GM21529 (cell line): ENCODE data around the gene ARHGEF26.

ENCODE experiments used
- ATAC-seq: cut with Tn5 transposase; IDR thresholded peaks from one replicate; pipeline ENCODE4 v1.9.1; 2021; ENCODE audit not compliant: unreplicated experiment

Gene ARHGEF26

DNA sequence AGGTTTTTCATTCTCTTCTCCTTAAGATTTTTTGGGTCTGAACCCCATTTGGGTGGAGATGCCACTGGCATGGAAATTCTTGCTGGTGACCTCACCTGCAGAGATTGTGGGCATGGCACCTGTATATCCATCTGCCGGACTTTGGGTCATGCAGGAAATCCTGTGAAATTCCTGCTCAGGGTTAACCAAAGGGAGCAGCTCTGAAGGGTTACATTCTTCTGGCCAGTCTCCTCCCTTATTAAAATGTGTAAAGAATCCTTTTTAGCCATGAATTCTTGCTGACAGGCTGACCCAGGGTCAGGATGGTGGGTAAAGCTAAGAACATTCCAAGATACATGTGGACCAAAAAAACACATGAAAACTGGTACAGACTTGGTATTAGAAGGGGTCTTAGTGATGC lies 27.4 kb downstream of the ARHGEF26 start:
- ATAC-seq = no peak

DNA sequence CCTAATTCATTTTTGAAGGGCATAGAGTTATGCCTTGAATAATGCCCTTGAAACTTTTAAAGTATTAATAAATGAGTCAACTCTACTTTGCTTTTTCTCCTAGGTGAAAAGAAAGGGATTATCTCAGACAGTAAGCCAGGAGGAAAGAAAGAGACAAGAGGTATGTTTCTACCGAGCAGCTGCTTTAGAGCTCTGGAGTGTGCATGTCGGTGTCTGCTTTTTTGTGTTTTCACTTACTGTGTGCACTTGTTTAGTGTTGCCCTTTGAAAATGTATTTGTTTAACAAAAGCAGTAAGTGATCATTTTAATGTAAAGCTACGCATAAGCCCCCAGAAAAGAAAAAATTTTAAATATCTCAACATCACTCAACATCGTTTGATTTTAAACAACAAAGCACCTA lies 28.1 kb downstream of the ARHGEF26 start:
- ATAC-seq = no peak

DNA sequence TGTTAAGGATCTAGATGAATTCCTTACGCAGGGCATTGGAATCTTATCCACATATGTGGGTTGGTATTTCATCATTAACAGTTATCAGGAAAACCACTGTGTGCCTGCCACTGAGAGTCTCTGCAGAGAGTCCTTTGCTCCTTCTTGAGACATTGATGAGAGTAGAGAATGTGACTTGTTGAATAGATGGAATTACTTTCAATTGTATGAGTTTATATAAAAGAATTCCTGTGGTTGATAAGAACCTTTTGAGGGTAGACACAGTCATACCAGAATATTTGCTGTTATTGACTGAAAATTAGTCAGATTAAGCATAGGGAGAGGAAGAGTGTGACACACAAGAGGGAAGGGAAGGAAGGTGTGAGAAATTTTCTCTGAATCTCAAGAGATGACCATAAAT lies 30.8 kb downstream of the ARHGEF26 start:
- ATAC-seq = no peak

DNA sequence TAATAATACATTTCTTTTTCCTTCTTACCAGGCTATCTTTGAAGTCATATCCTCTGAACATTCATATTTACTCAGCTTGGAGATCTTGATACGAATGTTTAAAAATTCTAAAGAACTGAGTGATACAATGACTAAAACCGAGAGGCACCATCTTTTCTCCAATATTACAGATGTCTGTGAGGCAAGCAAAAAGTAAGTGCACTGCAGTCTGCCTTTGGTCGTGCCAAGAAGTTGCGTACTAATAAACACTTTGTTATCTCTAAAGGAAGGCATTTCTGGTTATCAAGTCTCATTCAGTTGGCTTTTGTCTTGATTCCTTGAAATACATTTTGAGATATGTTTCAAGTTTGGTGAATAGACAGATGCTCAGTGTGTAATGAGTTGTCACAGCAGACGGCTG lies 31.6 kb downstream of the ARHGEF26 start:
- no peak for ATAC-seq

DNA sequence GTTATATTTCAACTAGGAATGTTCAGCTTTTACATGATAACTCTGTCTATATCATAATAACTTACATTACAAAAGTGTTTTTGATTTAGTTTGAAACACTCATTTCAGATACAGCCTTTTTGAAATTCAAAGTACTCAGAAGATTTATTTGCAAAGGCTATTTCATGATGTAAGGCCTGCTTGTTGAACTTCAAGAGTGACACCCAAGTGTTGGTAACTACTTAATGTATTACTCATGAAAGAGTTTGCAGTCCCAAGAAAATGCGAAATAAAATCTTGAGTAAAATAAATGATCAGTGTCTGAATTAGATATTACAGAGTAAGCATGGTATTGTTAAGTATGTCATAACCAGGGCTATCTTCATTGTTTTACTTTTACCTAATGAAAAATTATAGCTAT lies 35.3 kb downstream of the ARHGEF26 start:
- no peak for ATAC-seq

DNA sequence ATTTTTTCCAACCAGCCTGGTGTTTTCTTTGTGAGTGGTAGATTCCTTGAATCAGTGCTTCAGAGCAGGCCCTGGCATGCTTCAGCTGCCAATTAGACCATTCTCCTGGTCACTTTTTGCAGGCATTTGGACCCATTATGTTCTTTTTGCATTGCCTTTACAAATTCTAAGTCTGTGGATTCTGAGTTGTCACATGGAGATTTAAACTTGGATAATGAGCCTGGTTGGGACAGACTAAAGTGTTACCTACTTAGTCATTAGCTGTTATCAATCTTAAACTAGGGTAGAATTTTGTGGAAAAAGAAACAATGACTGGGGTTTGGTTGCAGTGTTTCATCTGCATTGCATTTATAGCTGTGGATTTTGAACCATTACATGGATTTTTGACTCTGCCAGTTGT lies 40.6 kb downstream of the ARHGEF26 start:
- no peak for ATAC-seq

DNA sequence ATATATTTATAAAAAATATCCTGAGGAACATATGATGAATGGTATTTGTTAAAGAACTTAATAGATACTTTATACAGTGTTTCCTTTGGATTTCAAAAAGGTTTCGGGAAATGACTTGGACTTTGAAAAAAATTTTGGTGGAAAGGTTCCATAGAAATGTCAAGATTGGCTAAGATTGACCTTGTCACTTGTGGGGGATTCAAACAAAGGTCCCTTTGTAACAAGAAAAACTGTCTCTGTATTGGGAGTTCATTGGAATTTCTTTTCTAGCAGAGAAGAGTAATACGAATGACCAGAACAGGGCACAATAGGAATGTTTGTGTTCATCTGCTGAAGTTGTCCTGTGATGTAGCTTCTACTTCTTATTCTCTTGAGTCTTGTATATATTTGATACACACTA lies 43.2 kb downstream of the ARHGEF26 start:
- ATAC-seq = no peak

DNA sequence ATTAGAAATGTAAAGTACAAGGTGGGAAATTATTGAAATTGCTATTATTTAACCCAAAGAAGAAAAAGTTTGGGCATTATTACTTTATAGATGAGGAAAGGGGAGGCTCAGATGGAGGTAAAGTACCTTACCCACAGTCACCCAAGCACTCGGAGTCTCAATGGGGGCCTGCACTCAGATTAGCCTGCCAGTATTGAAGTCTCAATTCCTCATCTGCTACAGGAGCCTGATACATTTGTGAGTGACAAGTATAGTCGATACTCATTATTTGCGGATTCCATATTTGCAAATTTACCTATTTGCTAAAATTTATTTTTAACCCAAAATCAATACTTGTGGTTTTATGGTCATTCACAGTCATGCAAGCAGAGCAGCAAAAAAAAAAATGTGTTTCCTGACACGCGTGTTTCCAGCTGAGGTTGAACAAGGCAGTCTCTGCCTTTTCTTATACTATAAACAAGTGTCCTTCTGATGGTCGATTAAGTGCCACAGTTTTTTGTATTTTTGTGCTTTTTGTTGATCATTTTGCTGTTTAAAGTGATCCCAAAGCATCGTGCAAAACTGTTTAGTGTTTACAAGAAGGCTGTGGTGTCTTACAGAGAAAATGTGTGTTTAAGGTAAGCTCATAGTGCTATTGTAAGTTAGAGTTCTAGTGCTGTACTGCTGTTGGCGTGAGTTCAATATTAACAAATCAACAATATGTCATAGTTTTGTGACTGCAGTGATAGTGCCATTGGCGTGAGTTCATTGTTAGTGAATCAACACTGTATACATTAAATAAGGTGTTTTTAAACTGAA lies 48.0 kb downstream of the ARHGEF26 start:
- no peak for ATAC-seq

DNA sequence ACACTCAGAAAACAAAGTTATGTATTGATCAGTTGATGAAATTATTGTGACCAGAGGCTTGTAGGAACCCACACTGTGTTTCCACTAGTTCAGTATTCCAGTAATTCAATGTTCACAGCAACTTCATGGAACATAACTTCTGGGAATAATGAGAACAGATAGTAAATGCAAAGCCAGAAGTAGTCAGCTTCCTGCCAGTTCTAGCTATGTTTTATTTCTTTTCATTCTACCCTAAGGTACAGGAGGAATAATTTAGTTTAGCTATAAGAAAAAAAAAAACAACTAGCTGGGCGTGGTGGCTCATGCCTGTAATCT lies 48.6 kb downstream of the ARHGEF26 start:
- no peak for ATAC-seq

DNA sequence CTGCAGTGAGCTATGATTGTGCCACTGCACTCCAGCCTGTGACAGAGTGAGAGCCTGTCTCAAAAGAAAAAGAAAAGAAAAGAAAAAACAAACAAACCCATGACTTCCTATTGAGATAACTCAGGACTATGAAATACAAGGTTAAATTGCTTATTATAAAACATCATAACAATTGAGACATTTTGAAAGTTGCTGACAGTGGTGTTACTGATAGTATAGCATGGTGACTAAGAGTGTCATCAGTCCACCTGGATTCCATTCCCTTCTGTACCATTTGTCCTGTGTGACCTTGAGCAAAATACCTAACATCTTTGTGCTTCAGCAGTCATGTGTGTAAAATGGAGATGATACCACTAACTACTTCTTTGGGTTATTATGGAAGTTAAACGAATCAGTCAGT lies 49.1 kb downstream of the ARHGEF26 start:
- ATAC-seq = no peak

DNA sequence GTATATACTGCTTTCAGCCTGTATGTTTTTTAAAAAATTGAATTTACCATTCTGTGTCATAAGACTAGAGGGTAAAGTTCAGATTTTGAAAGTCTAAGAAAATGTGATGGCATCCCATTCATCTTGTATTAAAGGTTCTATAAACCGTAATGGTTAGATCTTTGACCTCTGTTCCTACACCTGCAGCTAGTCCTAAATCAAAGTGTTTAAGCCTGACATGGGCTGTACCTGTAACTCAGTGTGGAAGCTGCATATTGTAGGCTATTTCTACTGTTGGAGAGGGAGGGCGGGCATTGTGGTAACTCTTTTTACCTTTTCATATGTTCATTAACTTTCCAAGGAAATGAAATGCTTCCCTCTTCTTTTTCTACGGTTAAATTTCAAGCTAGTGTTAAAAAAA lies 53.9 kb downstream of the ARHGEF26 start:
- ATAC-seq = no peak

DNA sequence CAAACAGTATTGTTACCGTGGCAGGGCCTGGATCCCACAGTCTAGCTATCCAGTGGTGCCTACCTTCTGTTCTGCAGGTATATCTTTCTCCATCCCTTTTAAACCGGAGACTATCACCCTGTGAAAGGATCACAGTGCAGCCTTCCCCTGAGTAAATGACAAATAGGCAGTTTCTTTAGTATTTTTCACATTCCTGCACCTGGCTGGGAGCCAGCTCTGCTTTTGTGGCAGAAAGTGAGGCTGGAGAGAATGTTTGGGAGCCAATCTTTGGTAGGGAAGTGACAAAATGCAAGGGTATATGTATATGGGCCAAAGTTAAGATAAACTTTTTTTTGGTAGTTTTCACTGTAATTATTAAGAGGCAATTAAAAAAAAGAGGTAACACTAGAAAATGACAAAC lies 54.8 kb downstream of the ARHGEF26 start:
- ATAC-seq = no peak

DNA sequence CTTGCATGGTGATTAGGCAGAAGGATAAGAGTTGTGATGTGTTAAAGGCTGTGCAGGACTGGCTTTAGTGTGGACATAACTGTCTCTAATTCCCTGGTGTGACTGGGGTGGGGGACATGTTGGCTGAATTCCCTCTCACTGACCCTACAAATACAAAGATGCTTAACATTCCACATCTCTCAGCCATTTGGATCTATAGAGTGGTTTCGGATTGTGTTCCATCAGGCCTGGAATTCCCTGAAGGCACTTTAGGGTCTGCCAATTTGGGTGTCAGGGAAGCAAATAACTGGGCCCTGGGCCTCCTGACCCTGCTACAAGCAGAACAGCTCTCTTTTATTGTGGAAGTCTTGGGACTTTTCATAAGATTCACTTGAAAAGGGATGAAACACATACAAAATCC lies 56.2 kb downstream of the ARHGEF26 start:
- no peak for ATAC-seq

DNA sequence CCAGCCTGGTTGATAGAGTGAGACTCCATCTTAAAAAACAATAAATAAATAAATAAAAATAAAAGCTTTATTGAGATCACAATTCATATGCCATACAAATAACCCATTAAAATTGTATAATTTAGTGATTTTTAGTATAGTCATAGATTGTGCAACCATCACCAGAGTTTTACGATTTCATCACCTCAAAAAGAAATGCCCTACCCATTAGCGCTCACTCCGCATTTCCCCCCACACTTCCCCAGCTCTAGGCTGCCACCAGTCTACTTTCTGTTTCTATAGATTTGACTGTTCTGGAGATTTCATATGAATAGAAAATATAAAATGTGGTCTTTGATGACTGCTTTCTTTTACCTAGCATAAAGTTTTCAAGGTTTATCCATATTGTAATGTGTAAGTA lies 57.0 kb downstream of the ARHGEF26 start:
- no peak for ATAC-seq

DNA sequence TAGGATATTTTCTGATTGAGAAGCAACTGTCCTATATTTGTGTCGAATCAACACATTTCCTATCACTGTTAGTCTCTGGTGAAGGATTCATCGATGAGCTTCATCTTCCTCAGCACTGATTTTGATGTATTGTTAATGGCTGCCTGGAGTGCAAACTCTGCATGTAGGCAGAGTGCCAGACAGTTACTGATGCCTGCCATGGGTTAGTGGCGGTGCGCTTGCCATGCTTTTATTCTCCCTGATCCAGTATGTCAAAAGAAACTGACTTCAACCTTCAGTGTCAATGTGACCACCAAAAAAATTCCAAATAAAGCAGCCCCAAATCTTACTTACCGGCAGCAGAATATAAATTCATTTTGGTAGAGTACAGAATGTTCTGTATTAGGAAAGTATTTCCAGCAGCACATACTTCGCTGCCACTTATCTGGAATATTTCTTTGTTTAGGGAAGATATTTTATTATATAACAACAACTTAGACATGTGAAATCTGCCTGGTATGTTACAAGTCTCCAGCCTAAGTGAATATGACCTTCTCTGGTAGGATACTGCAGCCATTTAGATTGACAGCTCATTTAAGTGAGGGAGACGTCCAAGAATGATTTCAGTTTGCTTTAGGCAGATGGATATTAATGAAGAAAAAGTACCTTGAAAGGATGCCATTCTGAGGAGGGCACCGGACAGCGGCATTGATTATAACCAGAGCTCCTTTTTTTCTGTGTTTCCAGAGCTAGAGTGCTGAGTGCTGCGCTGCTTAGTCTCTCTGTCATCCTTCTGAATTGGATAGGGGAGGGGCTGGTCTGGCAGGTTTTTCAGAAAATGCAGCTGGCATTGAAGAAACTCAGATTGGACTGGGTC lies 59.9 kb downstream of the ARHGEF26 start:
- ATAC-seq = no peak

DNA sequence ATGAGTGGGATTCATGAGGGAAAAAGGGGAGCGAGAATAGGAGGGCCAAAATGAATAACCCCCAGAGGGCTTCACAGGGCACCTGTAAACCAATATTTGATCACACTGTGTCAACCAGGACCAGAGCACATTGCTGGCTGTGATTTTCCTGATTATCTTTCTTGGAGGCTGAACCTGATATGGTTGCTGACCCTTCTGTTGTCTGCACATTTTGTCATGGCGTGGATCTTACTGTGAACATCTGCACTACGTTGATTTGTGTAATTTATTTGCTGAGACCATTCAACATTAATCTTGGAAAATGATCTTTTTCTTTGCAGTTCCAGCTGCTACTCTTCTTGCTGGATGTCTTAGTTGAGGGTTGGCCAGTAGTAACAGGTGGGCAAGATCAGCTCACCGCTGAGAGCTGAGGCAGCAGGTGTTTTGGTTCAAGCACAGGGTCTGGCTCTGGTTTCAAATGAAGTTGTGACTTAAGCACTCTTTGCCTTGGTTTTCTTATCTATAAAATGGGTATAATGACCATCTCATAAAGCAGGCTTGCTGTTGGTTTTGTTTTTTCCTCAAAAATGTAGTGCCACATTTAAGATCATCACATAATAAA lies 61.2 kb downstream of the ARHGEF26 start:
- no peak for ATAC-seq

DNA sequence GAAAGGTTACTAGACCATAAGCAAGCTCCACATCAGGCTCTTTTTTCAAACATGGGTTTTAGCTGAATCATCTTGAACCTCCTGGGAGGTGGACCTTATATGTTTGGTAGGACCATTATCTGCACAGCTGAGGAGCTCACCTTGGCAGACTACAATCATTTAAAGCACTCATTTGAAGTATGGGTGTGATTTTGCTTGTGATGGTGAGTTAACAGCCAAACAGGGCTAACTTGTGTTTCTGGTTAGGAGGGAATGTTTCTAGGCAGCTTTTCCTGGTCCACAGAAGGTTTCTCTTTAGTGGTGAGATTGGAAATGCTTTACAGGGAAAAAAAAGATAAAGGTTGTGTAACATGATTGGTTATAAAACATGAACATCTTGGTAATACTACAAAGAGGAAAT lies 61.8 kb downstream of the ARHGEF26 start:
- no peak for ATAC-seq

DNA sequence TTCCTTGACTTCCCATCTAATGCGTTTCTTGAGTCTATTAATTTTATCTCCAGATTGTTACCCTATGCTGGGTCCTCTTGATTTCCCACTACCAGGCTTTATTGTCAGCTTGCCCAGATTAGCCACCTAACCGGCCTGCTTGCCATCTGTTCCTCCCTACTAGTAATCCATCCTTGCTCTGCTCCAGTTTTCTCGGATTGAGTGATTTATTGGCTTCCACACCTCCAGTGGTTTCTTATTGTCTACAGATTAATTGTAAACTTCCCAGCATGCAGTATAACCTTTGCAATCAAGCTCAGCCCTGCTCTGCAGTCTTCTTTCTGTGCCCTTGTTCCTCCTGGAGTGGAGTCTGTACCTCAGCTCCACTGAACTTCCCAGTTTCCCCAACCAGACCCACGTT lies 63.4 kb downstream of the ARHGEF26 start:
- ATAC-seq = no peak

DNA sequence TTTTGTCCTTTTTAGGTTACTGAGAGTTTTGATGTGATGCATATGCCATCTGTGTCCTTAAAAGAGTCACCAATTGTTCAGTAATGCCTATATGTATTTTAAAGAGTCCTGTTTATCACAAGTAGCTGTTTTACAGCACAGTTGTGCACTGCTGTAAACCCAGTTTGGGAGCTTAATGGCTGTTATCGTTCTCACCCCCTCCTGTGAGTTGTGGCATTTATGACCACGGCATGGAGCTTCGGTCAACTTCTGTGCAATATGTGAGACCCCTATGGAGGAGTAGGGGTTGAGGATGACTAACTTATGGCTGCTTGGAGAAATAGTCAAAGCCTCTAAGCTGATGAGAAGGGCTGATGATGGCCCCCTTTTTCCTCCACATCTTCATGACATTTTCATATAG lies 67.2 kb downstream of the ARHGEF26 start:
- ATAC-seq = no peak

DNA sequence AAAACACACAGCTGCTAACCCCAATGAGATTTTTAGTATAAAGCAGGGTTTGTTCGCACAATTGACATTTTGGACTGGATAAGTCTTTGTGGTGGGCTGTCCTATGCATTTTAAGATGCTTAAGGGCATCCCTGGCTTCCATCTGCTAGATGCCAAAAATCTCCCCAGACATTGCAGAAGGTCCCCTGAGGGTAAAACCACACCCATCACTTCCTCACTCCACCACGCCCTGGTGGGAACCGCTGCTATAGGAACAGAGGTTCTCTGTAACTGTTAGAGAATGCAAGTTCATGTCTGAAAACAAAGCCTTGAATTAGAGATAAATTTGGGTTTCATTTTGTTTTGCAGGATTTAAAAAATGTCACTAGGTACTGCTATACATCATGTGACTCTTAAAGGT lies 67.7 kb downstream of the ARHGEF26 start:
- ATAC-seq = no peak

DNA sequence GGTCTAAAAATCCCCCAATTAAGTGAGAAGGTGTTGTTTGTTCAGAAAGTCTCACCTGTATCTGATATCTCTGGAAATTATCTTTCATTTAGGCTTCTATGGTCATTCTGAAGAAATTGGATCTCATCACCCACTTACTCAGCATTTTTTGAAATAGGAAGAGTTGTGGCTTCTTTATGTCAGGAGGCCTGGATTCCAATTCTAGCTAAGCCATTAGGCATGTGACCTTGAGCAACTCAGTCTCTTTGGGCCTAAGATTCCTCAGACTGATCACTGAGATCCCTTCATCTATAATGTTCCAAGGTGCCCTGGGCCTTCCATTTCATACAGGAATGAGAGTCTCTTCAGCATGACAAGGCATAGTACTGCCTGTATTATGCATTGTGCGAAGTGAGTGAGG lies 70.3 kb downstream of the ARHGEF26 start:
- no peak for ATAC-seq

DNA sequence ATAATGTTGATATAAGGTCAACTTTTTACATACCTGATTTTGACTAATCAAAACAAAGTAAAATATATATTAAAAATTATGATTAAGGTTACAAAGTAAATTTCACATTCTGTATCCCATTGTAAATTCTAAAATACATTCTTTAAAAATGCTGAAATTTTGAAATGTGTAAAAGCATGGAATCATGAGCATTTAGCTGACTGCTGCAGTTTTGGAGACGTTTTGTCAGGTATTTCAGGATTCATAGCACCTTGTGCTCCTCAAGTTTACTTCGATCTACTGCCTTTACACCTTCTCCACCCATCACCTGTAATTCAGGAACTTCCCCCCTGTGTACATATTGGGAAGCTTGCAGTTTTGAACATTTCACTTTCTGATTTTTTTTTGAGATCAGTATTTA lies 71.0 kb downstream of the ARHGEF26 start:
- no peak for ATAC-seq
